SK-MEL-5 (cell line): Measurements from ENCODE around the gene UXS1. TPM values are rescaled to one million over a fixed set of nuclear protein-coding genes. Genes with fewer than 3 reads are reported as not detected.
A peak's percentile ranks its signal among the peaks of the same experiment; 100 is the strongest.

Experiments used
- DNase-seq: peaks from one replicate; pipeline ENCODE4 v3.0.0-alpha.2; 2016; ENCODE audit warnings: low read depth, low spot score
- in situ Hi-C: cut with HindIII; loops from 2 replicates; pipeline ENCODE4 v1.10.0; 2016; ENCODE audit warnings: low sequenced_read_pairs, high pct_unique_total_duplicates, low pct_unique_long_range_greater_than_20kb
- total RNA-seq: library from RNA; depleted of rRNA; stranded (reverse); fragments of >200 nt; shearing (Covaris generic); gene quantifications from 2 replicates; pipeline ENCODE4 v1.2.3, GENCODE V29; 2014

The UXS1 gene
- total RNA-seq, 1 experiment from 2014 or later: 25.8 TPM

DNA sequence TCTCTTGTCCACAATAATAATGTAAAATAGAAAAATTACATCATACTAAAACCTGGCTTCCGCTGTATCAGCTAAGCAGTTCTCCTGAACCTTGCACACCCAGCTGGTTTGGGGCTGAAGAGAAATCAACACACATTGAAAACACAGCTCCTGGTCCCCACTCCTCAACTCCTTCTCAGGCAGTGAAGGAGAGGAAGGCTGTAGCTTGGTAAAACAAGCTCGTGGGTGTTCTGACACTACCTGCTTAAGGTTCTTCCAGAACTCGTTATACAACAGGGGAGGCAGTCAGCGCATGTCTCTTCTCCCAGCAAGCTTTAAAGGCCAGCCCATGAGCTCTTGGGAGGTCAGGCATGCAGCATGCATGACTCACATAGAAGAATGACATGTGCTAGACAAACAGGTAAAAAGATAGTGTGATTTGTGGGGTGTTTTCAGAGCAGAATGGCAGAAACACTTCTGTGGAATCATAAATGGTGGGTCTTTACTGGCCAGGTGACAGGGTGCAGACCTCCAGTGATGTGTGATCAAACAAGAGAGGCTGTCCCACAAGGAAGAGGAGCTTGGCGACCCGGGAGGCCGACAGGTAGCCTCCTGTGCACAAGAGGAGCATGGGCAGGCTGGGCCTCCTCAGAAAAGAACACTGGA, 69.1 kb downstream of the UXS1 start:
- no peak for DNase-seq
- in situ Hi-C loops: no loop called here

DNA sequence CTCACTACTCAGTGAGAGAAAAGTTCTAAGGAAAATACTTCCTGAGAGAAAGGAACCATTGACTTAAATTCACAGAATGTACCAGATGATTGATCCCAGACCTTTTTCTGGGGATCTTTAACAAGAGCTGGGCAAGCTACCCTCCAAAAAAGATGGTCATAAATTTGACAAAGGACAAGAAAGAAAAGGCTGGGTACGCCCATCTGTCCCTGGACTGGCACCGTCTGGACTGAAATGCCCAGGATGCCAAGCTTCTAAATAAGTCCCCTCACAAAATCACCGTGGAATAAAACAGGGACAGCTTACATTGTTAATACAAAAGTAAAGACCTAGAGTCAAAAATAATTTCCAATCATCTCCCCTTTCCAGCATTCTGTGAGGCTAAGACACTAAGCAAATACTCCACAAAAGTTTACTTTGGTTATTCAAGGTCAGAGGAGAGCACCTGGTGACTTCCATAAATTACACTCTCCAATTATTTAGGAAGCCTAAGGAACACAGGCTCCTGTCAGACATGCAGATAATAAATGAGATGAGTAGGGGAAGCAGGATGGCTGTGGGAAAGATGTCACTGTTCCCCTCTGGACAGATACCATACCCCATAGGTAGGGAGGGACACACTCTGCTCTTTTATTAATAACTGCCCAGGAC, 69.9 kb downstream of the UXS1 start:
- DNase-seq: no peak
- in situ Hi-C loops: no loop called here

DNA sequence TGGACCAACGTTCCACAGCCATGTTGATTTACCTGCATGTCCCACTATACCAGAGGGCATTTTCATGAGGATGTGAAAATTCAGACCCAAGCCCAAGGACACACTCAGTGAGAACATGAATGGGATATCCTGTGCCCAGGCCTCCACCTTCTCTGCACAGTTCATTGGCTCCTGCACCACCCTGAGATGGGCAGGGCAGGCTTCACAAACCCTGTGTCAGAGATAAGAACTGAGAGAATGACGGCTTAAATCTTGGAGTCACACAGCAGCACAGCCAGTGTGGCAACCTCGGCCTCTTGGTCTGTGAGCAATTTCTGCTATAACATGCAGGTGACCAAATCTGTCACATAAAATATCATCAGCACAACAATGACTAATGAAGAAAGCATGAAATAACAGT, 71.9 kb downstream of the UXS1 start:
- DNase-seq: no peak
- in situ Hi-C loops: no loop called here

DNA sequence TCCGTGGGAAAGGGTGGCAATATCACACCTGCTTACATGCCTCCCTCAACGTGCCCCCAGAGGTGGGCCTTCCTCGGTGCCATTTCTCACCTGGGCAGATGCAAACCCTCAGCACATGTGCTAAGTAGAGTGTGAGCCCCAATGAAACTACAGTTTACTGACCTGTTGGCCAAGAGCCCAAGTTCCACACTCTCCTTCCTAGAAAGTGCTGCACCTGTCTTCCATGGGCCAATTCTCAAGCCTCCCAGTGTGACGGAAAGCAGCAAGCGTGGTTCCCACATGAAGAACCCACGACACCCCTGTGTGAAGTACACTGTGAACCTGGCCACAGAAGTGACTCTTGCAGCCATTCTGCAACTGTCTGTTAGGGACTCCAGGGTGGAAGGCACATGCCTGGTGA, 73.7 kb downstream of the UXS1 start:
- DNase-seq: no peak
- in situ Hi-C loops: no loop called here

DNA sequence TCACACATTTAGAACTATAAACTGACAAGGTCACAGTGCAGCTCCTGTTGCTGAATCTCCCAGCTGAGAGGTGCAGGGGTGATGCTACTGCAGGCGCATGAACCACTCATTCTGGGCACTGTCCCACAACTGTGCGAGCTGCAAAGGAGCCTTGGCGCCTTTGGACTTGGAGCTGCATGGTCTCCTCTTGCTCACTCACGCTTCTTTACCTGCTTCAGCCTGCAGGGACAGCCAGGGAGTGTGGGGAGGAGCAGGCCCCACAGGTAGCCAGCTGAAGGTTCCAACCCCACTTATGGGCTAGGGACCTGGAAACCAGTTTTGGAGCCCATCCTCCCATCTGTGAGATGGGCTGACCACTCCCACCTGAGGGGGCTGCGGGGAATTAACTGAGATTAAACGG, 75.0 kb downstream of the UXS1 start:
- in situ Hi-C loops: no loop called here

DNA sequence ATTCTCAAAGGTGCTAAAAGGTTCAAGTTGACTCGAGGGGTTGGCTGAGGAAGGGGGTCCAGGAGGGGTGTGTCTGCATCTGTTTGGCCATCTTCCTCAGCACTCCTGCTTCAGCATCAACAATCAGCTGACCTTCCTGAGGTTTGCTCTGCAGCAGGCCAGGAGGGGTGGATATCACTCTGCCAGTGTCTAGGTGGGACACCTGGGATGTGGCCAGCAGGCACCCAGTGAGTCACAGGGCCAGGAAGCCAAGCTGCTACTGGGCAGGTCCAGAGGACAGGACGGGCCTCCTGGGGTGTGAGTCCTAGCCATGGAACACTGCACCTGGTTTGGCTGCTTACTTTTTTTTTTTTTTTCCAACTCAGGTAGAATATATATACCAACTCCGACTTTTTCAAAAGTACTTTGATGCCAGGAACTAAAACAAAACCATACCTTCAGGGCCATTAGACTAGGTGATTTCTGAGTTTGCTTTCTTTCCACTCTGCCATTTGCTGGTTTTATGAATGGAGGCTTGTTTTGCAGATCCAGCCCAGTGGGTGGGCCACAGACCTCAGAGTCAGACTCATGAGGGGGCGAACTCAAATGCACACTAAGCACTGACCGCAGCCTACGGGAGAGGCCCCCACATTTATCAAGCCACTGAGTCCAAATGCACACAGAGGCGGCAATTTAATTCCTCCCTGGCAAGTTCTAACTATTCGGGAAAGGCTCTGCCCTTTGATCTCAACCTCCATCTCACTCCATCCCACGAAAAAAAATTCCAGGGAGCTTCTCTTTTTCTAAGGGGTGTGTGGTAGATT, 76.0 kb downstream of the UXS1 start:
- no peak for DNase-seq
- in situ Hi-C loops: no loop called here

More for the DNA sequence above, 75.0 kb downstream of the UXS1 start:
- no peak for DNase-seq

DNA sequence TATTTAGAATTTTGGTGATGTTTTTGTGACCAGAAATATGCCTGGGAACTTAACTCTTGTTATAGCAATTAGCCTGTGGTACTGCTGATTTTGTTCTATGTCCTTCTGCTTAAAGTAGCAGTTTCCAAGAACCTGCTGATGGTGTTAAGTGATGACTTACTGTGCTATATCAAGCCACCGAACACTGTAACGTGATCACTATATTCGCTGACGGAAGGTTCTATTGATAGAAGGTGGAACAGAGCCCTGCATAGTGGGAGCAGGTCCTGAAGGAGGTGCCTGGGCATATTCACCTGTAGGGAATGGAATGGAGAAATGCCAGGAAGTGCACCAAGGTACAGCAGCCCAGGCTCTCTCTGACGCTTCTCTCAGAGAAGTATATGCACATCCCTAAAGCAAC, 76.8 kb downstream of the UXS1 start:
- DNase-seq: no peak
- in situ Hi-C loops: no loop called here

DNA sequence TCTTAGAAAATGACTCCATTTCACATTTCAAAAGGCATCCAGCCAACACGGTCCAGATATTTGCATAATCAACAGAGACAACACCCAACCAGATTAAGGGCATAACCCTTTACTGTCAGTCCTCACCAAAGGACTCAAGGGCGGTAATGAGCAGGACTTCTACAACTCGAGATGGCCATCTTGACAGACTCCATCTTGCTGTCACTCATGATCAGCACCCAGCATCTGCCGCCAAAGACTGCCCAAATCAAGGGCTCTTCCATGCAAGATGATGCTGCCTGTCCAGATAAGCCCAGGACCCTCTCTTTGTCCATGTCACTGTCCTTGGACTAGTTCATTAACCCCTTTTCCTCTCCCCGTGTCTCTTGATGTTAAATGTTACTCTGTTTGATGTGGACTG, 77.9 kb downstream of the UXS1 start:
- in situ Hi-C loops: no loop called here
- no peak for DNase-seq

DNA sequence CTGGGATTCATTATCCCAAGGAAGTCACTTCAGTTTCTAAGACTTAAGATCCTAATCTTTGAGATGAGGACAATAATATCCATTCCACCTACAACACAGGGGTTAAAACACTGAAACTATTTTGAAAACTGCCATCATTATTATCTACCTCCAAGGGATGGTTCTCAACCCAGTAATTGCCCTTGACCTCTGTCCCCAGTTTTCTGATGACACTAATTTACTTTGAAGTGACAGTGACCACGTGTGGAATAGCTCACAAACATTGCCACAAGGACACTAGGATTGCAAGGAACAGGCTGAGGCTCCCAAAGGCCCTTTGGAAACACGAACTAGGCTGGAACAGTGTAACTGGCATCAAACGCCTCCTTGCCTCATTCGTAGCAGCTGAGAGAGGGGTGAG, 78.4 kb downstream of the UXS1 start:
- DNase-seq: no peak
- in situ Hi-C loops: no loop called here

DNA sequence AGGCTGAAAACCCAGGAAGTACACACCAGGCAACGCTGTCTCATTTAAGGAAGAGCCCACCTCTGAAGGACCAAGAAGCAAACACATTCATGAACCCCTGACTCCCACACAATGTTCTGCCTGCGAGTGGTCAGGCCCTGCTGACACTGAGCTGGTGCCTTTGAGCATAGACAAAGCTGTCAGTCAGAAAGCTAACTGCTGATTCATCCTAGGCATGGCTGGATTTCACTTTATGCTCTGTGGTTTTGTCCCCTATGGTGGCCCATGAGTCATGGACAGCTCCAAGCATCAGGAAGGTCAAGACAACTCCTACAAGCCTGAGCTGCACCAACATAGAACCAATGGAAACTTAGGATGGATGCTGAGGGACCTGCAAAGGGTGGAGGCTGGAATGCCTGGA, 78.9 kb downstream of the UXS1 start:
- in situ Hi-C loops: no loop called here
- DNase-seq: peak; percentile 66

DNA sequence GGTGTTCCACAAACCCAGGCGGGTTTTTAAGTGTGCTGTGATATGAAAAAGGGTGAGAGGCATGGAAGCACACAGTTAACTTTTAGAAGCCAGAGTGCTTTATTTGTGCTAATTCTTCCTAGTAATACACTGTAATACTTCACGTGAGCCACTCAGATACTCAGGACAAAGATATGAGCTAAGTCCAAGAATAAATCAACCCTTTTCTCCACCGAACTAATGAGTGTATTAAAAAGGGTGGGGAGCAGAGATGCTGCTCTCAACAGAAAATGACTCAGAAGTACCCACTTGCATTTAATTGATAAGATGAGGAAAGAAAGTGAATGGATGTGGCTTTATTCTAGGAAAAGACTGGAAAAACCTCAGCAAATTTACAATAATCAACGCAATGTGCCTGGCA, 79.9 kb downstream of the UXS1 start:
- DNase-seq: no peak
- in situ Hi-C loops: no loop called here

DNA sequence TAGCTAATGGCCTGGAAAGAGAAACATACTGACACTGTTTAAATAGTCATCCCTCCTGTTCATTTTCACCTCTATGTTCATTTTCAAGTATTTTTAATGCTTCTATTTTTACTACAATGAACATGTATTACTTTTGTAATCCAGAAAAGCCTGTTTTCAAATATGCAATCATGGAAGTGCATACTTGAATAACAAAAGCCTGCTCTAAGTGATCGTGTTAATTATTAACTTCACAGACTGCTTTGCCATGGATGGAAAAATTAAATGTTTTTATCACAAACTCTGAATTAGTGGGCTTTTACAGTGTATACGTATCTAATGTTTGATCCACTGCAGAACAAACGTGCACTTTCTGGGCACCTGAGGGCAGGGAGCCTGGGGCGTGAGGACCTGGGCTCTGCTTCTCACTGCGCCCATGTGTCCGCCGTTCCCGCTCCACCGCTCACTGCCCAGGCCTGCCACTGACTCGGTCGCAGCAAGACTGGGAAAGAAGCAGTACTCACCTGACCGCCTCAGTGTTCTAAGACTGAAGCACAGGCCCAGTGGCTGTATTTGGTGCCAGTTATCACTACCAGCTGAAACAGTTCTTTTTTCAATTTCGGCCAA, 80.6 kb downstream of the UXS1 start:
- no peak for DNase-seq
- in situ Hi-C loops: no loop called here

DNA sequence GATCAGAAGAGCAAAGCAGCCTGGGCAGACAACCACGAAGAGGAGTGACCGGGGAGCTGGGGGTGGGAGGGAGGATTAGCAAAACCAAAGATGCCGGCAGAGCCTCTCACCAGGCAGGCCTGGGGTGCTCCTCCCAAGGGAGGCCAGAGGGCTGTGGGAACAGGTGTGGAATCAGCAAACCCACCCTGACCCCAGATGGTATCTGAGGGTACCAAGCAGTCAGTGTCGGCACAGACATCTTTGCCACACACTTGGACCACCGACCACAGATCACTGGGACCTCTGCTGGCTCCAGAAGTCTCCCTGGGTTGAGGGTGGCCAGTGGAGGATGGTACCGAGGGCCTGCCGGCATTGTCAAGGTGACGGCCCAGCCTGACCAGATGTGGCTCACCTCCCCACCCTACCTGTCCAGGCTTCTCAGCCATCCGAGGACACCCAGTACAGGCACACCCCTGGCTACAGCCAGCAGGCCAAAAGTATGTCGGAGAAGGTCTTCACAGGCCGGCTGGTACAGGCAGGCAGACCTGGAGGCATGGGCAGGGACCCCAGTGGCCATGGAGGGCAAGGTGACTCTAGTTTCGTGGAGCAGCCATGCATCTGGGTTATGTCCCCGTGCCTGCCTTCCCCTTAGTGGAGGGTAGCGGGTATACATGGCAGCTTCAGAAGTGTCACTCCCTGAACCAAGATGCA, 82.1 kb downstream of the UXS1 start:
- no peak for DNase-seq
- in situ Hi-C loops: no loop called here

DNA sequence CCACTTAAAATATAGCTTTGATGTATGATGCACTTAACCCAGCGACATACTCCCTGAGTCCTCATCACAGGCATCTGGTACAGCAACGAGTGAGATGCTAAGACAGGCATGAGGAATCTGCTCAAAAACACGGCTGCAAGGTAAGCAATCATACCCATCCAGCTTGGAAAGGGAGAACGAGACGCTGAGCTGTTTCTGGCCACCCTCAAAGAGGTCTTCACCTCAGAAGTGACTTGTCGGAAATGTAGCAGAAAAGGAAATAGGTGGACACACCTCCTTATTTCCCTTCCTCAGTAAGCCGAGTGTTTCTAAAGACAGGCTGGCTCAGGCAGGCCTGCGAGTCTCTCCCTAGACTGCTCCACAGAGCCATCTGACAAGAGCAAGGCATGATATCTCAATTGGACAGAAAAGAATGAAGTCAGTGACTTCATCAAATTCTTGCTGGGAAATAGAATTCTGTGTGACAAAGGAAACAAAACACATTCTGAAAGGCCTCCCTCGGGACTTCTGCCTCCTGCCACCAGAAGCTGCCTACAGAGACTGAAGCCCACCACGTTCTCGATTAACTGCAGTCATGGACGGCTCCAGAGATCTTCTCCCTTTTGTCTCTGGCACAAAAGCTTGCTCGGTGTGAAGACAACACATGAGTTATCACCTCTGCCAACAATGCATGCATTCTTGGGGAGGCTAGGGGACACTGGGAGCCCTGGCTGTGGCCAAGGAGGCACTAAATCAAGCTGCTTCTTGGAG, 84.3 kb downstream of the UXS1 start:
- no peak for DNase-seq
- in situ Hi-C loops: no loop called here

DNA sequence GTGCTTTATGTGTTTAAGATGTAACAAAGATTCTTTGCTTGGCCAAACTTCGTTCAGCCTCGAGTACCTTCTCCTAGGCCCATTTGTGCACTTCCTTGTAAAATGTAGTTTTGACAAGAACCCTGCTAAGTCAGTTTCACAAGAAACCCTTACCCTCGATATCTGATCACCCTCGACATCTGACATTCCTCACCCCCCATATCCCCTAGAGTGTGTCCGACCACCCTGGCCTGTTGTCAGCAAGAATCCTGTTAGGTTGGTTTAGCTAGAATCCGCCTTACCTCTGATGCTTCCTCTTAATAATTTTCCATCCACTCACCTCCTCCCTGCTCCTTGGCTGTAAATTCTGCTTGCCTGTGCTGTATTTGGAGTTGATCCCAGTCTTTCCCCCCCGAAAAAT, 85.3 kb downstream of the UXS1 start:
- in situ Hi-C loops: no loop called here
- no peak for DNase-seq

DNA sequence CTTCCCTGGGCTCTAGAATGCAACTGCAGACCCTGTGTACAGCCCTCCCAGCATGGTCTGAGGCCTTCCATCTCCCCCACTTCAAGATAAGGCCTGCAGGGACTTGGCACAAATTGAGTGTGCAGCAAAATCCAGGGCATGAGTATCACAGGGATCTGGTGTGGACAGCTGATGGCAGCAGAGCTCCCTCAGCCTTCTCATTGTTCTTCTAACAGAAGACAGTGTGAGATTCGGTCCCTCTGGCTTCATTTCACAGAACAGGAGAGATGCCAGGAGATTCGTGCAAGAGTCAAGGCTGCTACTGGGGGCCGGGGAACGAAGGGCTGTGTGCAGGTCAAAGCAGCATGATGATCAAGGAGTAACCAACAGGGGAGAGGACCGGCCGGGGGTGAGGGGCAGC, 85.8 kb downstream of the UXS1 start:
- peak; percentile 43 for DNase-seq
- in situ Hi-C loops: no loop called here

DNA sequence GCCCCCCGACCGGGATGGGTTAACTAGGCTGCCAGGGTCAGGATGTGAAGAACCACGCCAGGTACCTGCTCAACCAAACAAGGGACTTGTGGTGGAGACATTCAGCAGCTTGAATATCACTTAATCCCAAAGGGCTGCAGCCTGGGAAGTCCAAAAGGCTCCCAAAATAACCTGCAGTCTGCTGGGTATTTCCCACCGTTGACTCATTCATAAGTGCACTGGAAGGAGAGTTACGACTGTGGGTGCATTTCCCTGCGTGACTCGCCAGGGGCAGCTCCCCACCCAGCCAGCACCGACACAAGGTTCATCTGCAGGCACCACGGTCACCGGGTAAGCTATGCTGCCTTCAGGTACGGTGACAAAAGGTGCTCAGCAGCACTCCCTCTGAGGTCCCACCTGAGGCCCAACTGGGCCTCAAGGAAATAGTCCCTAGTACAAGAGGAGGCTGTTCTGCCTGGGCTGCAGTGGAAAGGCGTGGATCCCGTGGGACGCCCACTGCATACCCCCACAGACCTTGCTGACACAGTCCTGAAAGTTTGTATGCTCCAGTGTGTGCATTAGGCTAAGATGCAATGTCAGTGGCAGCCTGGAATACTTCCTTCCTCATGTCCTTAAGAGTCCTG, 86.5 kb downstream of the UXS1 start:
- in situ Hi-C loops: no loop called here

More for the DNA sequence above, 86.5 kb downstream of the UXS1 start:
- DNase-seq: no peak
